ENCODE data around the gene VMP1. TPM values are rescaled to one million over a fixed set of nuclear protein-coding genes. Genes with fewer than 3 reads are reported as not detected.
A peak's percentile ranks its signal among the peaks of the same experiment; 100 is the strongest.

The VMP1 gene
- total RNA-seq, 1 experiment from 2014 or later = 72.8 TPM

DNA sequence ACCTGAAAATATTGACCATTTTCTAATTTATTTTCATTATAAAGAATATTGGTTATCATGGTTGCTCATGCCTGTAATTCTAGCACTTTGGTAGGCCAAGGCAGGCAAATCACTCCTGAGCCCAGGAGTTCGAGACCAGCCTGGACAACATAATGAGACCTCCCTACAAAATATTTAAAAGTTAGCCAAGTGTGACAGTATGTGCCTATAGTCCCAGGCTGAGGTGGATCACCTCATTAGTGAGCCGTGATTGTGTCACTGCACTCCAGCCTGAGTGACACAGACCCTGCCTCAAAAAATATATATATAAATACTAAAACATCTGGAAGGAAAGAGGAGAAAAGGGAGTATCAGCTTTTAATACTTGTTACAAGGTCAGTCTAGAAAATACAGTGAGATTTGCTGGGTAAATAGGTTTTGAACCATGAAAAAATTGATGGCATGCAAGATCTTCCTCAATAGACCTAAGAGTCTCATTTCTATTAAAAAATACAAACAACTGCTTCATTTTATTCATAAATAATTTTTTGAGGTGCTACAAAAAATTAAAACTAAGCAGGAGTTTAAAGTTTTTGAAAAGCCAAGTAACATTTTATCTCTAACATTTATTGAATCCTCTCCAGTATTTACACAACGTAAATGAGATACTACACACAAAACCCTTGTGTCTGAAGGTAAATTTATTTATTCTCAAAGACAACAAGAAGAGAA is 137.6 kb downstream of the VMP1 start (continued):
- no peak for TF ChIP-seq E2F4 (CRISPR knock-in tag; IDR thresholded peaks at IDR 0.05; ENCODE audit: borderline replicate concordance, low read depth)
- TF ChIP-seq ZNF219 (CRISPR knock-in tag; IDR thresholded peaks at IDR 0.05; ENCODE audit: borderline replicate concordance) = no peak
- TF ChIP-seq FOXJ3 (CRISPR knock-in tag; IDR thresholded peaks at IDR 0.05; ENCODE audit: borderline replicate concordance) = no peak
- TF ChIP-seq, protein P1, sequence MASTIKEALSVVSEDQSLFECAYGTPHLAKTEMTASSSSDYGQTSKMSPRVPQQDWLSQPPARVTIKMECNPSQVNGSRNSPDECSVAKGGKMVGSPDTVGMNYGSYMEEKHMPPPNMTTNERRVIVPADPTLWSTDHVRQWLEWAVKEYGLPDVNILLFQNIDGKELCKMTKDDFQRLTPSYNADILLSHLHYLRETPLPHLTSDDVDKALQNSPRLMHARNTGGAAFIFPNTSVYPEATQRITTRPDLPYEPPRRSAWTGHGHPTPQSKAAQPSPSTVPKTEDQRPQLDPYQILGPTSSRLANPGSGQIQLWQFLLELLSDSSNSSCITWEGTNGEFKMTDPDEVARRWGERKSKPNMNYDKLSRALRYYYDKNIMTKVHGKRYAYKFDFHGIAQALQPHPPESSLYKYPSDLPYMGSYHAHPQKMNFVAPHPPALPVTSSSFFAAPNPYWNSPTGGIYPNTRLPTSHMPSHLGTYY (CRISPR knock-in tag; IDR thresholded peaks at IDR 0.05) = no peak
- no peak for TF ChIP-seq E2F1 (CRISPR knock-in tag; IDR thresholded peaks at IDR 0.05)
- TF ChIP-seq, protein P2, sequence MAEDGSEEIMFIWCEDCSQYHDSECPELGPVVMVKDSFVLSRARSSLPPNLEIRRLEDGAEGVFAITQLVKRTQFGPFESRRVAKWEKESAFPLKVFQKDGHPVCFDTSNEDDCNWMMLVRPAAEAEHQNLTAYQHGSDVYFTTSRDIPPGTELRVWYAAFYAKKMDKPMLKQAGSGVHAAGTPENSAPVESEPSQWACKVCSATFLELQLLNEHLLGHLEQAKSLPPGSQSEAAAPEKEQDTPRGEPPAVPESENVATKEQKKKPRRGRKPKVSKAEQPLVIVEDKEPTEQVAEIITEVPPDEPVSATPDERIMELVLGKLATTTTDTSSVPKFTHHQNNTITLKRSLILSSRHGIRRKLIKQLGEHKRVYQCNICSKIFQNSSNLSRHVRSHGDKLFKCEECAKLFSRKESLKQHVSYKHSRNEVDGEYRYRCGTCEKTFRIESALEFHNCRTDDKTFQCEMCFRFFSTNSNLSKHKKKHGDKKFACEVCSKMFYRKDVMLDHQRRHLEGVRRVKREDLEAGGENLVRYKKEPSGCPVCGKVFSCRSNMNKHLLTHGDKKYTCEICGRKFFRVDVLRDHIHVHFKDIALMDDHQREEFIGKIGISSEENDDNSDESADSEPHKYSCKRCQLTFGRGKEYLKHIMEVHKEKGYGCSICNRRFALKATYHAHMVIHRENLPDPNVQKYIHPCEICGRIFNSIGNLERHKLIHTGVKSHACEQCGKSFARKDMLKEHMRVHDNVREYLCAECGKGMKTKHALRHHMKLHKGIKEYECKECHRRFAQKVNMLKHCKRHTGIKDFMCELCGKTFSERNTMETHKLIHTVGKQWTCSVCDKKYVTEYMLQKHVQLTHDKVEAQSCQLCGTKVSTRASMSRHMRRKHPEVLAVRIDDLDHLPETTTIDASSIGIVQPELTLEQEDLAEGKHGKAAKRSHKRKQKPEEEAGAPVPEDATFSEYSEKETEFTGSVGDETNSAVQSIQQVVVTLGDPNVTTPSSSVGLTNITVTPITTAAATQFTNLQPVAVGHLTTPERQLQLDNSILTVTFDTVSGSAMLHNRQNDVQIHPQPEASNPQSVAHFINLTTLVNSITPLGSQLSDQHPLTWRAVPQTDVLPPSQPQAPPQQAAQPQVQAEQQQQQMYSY (CRISPR knock-in tag; IDR thresholded peaks at IDR 0.05) = no peak
- no peak for TF ChIP-seq FOXP1 (CRISPR knock-in tag; IDR thresholded peaks at IDR 0.05; ENCODE audit: borderline replicate concordance)
- TF ChIP-seq MAX (CRISPR knock-in tag; IDR thresholded peaks at IDR 0.05) = no peak

GRCh38 chr17:59845595-59846393 is 138.3 kb downstream of the VMP1 start:
- POLR2A ChIA-PET = interaction anchor here (0.6 to 2.5 kb wide), 3 partner anchors 8 to 1088 kb away, joined by 3 to 17 read pairs (median 5); partner anchors contain the start of genes RPS6KB1 and TUBD1
- ATAC-seq (peak; percentile 5; the same call in 1 of the 2 replicates), DNase-seq (ENCODE audit: low spot score) (no peak)
- Mint-ChIP-seq H3K27ac (peak overlapping the region; percentile 80), H3K9me3 (no peaks in the 10 kb centered on the region), H3K36me3 (peaks cover 22% of the 10 kb centered on the region), H3K4me3 (no peak overlapping the region), H3K27me3 (ENCODE audit: low read depth) (no peaks in the 10 kb centered on the region), H3K4me1 (peaks cover 67% of the 10 kb centered on the region)
- CTCF ChIA-PET = interaction anchor here (1.6 to 1.7 kb wide), 2 partner anchors 18 to 92 kb away, joined by 3 to 4 read pairs; no protein-coding TSS in a partner anchor
- TF ChIP-seq AR (CRISPR knock-in tag; IDR thresholded peaks at IDR 0.05) = no peak
- no peak for TF ChIP-seq GTF2I (CRISPR knock-in tag; conservative IDR thresholded peaks at IDR 0.05)
- TF ChIP-seq TCF7 (CRISPR knock-in tag; IDR thresholded peaks at IDR 0.05; ENCODE audit: low read depth) = no peak
- no peak for TF ChIP-seq KAT7 (CRISPR knock-in tag; IDR thresholded peaks at IDR 0.05; ENCODE audit: borderline replicate concordance)
- TF ChIP-seq ETV6 (CRISPR knock-in tag; IDR thresholded peaks at IDR 0.05) = no peak
- no peak for TF ChIP-seq ELF4 (CRISPR knock-in tag; IDR thresholded peaks at IDR 0.05; ENCODE audit: low read depth)
- no peak for TF ChIP-seq ATF6 (CRISPR knock-in tag; IDR thresholded peaks at IDR 0.05)
- TF ChIP-seq FOXP1 (CRISPR knock-in tag; IDR thresholded peaks at IDR 0.05; ENCODE audit: borderline replicate concordance) = no peak
- TF ChIP-seq ZNF121 (CRISPR knock-in tag; IDR thresholded peaks at IDR 0.05) = no peak

Data from WTC11 (cell line).